Measurements from ENCODE around the gene SPTB.

The SPTB gene

DNA sequence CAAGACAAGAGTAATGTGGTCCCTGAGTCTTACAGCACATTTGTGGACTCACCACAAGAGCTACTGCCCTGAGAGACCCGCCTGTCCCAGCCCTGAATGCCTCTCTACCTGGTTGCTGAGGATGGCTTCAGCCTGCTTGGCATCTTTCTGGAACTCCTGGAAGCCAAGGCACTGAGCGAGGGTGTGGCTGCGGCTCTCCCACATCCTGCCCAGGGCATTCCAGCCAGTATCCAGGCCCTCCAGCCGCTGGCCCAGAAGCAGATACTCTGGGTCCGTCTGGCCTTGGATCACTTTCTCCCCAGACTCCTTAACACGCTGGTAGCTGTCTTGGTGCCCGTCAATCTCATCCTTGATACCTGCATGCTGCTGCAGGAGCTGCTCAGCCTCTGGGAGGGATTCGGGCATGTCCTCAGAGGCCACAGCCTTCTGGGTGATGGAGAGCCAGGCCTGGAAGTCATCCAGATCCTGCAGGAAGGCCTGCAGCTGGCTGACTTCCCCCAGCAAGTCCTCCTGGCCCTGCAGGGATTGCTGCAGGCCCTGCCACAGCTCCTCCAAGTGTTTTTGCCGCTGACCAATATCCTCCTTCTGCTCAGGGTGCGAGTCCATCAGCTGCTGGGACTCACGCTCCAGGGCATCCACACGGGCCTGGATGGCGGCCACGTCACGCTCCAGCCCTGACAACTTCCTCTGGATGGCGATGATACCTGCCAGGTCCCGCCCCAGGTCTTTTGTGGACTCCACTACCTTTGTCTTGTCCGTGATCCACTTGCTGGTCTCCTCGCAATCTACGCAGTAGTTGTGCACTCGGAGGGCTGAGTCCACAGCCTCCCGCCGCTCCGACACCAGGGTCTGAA lies 93.2 kb downstream of the SPTB start:
- H3K27ac ChIP-seq (ENCODE audit: low read depth, low read length) = no peak overlapping the region
- no peaks in the 10 kb centered on the region for H4K20me1 ChIP-seq (ENCODE audit: low read depth, low read length)
- H3K9me3 ChIP-seq (ENCODE audit: insufficient read depth, low read length) = no peaks in the 10 kb centered on the region
- no peak overlapping the region for H2AFZ ChIP-seq (ENCODE audit: low read depth, low read length, severe bottlenecking)
- TF ChIP-seq, protein P1, sequence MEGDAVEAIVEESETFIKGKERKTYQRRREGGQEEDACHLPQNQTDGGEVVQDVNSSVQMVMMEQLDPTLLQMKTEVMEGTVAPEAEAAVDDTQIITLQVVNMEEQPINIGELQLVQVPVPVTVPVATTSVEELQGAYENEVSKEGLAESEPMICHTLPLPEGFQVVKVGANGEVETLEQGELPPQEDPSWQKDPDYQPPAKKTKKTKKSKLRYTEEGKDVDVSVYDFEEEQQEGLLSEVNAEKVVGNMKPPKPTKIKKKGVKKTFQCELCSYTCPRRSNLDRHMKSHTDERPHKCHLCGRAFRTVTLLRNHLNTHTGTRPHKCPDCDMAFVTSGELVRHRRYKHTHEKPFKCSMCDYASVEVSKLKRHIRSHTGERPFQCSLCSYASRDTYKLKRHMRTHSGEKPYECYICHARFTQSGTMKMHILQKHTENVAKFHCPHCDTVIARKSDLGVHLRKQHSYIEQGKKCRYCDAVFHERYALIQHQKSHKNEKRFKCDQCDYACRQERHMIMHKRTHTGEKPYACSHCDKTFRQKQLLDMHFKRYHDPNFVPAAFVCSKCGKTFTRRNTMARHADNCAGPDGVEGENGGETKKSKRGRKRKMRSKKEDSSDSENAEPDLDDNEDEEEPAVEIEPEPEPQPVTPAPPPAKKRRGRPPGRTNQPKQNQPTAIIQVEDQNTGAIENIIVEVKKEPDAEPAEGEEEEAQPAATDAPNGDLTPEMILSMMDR (IDR thresholded peaks at IDR 0.05; ENCODE audit: insufficient read depth, low read length, poor library complexity, severe bottlenecking) = no peak
- no peak for TF ChIP-seq EZH2phosphoT487 (conservative IDR thresholded peaks at IDR 0.05; ENCODE audit: low read length)
- no peak overlapping the region for H3K4me3 ChIP-seq (ENCODE audit: insufficient read depth, low read length, poor library complexity, severe bottlenecking)
- H3K36me3 ChIP-seq (ENCODE audit: low read length) = no peaks in the 10 kb centered on the region
- no peak overlapping the region for H3K4me2 ChIP-seq (ENCODE audit: low read depth, low read length, poor library complexity, severe bottlenecking)
- H3K9ac ChIP-seq (ENCODE audit: low read length) = no peak overlapping the region
- H3K9me2 ChIP-seq (replicated peaks; ENCODE audit: insufficient read depth, low read length) = no peaks in the 10 kb centered on the region
- H3K27me3 ChIP-seq (ENCODE audit: low read length) = 0 out of 2 replicates have a peak, but pooled peaks cover 2% of the 10 kb centered on the region
- no peaks in the 10 kb centered on the region for H3K79me2 ChIP-seq (ENCODE audit: insufficient read depth, low read length)
- H3F3A ChIP-seq (ENCODE audit: insufficient read depth) = no peaks in the 10 kb centered on the region

DNA sequence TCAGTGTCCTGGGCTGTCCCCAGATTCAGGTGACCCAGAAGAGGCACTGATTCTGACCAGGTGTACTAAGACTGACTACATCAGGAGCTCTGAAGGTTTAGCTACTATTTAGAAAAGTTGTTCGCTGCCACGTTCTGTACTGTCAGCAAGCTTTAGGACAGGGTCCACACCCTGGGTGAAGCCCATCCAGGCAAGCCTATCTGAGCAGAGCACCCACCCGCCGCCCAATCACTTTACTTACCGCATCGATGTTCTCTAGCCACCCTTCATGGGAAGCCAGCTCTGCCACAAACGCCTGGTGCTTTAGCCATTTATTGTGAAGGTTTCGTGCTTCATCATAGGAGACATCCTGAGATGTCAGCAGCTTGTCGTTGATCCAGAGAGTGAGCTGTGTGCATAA lies 95.7 kb downstream of the SPTB start:
- Histone ChIP-seq H4K20me1 (ENCODE audit: low read depth, low read length) (no peaks in the 10 kb centered on the region), H3K4me2 (ENCODE audit: low read depth, low read length, poor library complexity, severe bottlenecking) (no peak overlapping the region), H2AFZ (ENCODE audit: low read depth, low read length, severe bottlenecking) (no peak overlapping the region), H3K27me3 (ENCODE audit: low read length) (0 out of 2 replicates have a peak, but pooled peaks cover 2% of the 10 kb centered on the region), H3K9ac (ENCODE audit: low read length) (no peak overlapping the region), H3K27ac (ENCODE audit: low read depth, low read length) (no peak overlapping the region), H3K36me3 (ENCODE audit: low read length) (no peaks in the 10 kb centered on the region), H3K9me2 (replicated peaks; ENCODE audit: insufficient read depth, low read length) (no peaks in the 10 kb centered on the region), H3K79me2 (ENCODE audit: insufficient read depth, low read length) (no peaks in the 10 kb centered on the region), H3K4me3 (ENCODE audit: insufficient read depth, low read length, poor library complexity, severe bottlenecking) (no peak overlapping the region), H3F3A (ENCODE audit: insufficient read depth) (no peaks in the 10 kb centered on the region), H3K9me3 (ENCODE audit: insufficient read depth, low read length) (no peaks in the 10 kb centered on the region)
- TF ChIP-seq, protein P1 (IDR thresholded peaks at IDR 0.05; ENCODE audit: insufficient read depth, low read length, poor library complexity, severe bottlenecking) = no peak

DNA sequence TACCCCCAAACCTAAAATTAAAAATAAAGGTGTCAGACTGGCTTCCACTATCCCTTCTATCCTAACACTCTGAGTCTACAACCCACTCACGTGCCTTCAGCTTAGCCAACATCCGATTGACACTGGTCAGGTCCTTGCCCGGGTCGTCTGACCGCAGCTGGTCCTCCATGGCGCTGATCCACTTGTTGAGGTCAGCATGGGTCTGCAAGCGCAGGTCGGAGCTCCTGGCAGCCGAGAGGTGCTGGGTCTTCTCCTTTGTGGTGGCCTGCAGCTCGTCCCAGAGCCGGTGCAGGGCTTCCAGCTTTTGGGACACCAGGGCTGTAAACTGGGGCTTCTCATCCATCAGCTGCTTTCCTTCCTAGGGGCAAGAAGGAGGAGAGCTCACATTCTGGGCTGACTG lies 97.5 kb downstream of the SPTB start:
- no peak overlapping the region for H3K9ac ChIP-seq (ENCODE audit: low read length)
- no peaks in the 10 kb centered on the region for H3K36me3 ChIP-seq (ENCODE audit: low read length)
- no peak overlapping the region for H3K4me2 ChIP-seq (ENCODE audit: low read depth, low read length, poor library complexity, severe bottlenecking)

More for the DNA sequence above, 97.5 kb downstream of the SPTB start:
- Histone ChIP-seq H3K79me2 (ENCODE audit: insufficient read depth, low read length) (no peaks in the 10 kb centered on the region), H3K27ac (ENCODE audit: low read depth, low read length) (no peak overlapping the region), H3K9me2 (replicated peaks; ENCODE audit: insufficient read depth, low read length) (no peaks in the 10 kb centered on the region), H3K27me3 (ENCODE audit: low read length) (0 out of 2 replicates have a peak, but pooled peaks cover 2% of the 10 kb centered on the region), H3F3A (ENCODE audit: insufficient read depth) (no peaks in the 10 kb centered on the region), H3K4me3 (ENCODE audit: insufficient read depth, low read length, poor library complexity, severe bottlenecking) (no peak overlapping the region), H4K20me1 (ENCODE audit: low read depth, low read length) (no peaks in the 10 kb centered on the region), H3K9me3 (ENCODE audit: insufficient read depth, low read length) (no peaks in the 10 kb centered on the region), H2AFZ (ENCODE audit: low read depth, low read length, severe bottlenecking) (no peak overlapping the region)
- TF ChIP-seq, protein P1 (IDR thresholded peaks at IDR 0.05; ENCODE audit: insufficient read depth, low read length, poor library complexity, severe bottlenecking) = no peak
- no peak for TF ChIP-seq EZH2phosphoT487 (conservative IDR thresholded peaks at IDR 0.05; ENCODE audit: low read length)

All from SU-DHL-6 (cell line).